ENCODE results near the gene GNG12.

DNA sequence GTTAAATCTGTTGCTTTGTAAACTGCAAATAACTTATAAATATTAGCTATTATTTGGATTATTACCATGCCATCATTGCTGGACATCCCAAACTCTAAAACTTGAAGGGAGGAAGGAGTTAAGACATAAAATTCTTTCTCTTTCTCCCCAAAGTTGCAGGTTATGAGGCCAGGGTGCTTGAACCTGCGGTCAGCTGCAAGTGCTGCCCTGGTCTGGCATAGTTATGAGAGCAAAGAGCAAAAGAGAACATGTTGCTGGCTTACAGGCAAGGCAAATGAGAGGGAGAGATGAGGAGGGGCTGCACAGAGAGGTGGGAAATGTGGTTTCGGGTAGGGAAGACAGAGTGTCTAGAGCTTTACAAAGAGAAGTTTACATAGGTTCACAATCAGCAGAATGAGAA is 117.4 kb downstream of the GNG12 start:
- TF ChIP-seq, protein P1, sequence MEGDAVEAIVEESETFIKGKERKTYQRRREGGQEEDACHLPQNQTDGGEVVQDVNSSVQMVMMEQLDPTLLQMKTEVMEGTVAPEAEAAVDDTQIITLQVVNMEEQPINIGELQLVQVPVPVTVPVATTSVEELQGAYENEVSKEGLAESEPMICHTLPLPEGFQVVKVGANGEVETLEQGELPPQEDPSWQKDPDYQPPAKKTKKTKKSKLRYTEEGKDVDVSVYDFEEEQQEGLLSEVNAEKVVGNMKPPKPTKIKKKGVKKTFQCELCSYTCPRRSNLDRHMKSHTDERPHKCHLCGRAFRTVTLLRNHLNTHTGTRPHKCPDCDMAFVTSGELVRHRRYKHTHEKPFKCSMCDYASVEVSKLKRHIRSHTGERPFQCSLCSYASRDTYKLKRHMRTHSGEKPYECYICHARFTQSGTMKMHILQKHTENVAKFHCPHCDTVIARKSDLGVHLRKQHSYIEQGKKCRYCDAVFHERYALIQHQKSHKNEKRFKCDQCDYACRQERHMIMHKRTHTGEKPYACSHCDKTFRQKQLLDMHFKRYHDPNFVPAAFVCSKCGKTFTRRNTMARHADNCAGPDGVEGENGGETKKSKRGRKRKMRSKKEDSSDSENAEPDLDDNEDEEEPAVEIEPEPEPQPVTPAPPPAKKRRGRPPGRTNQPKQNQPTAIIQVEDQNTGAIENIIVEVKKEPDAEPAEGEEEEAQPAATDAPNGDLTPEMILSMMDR (IDR thresholded peaks at IDR 0.05), result no peak
- TF ChIP-seq POLR2AphosphoS5 (IDR thresholded peaks at IDR 0.05; ENCODE audit: insufficient read depth in 1 of 2, low read depth in 1 of 2), result no peak
